ENCODE data around the gene ZMIZ2.
A peak's percentile ranks its signal among the peaks of the same experiment; 100 is the strongest.
"Not testable (repeated sequence)": the region's sequence is repeated elsewhere in the genome, so short reads cannot be mapped to it uniquely, and the experiment has no call there.

Gene ZMIZ2

GRCh38 chr7:44748045-44748947 lies at the start of gene ZMIZ2:
ZMIZ2 (plus strand) TSS chr7:44748847; CDS start chr7:44756250, 7,403 bp downstream.
- DNase-seq, result peak; percentile 53 to 69

GRCh38 chr7:44699598-44699997 lies 49.0 kb upstream of the ZMIZ2 start:
- not testable (repeated sequence) for DNase-seq

GRCh38 chr7:44700322-44700721 lies 48.3 kb upstream of the ZMIZ2 start:
- DNase-seq, result no peak

GRCh38 chr7:44703391-44703790 lies 45.3 kb upstream of the ZMIZ2 start:
- DNase-seq, result not testable (repeated sequence)

GRCh38 chr7:44703921-44704320 lies 44.7 kb upstream of the ZMIZ2 start:
- no peak for DNase-seq

- no peak for DNase-seq
These were observed 43.2 kb upstream of the ZMIZ2 start for GRCh38 chr7:44705434-44705833.

GRCh38 chr7:44706788-44707557 lies 41.7 kb upstream of the ZMIZ2 start:
- no peak for DNase-seq

GRCh38 chr7:44707558-44708230 lies 41.0 kb upstream of the ZMIZ2 start:
- DNase-seq, result no peak

GRCh38 chr7:44709011-44709915 lies 39.4 kb upstream of the ZMIZ2 start:
- no peak for DNase-seq

- no peak for DNase-seq
These were observed 38.6 kb upstream of the ZMIZ2 start for GRCh38 chr7:44709945-44710596.

GRCh38 chr7:44711528-44711927 lies 37.1 kb upstream of the ZMIZ2 start:
- no peak for DNase-seq

- DNase-seq, result no peak
These were observed 36.6 kb upstream of the ZMIZ2 start for GRCh38 chr7:44712012-44712411.

- no peak for DNase-seq
These were observed 35.5 kb upstream of the ZMIZ2 start for GRCh38 chr7:44713141-44713540.

- DNase-seq, result no peak
These were observed 34.8 kb upstream of the ZMIZ2 start for GRCh38 chr7:44713680-44714335.

- no peak for DNase-seq
These were observed 32.4 kb upstream of the ZMIZ2 start for GRCh38 chr7:44716205-44716604.

GRCh38 chr7:44720301-44720700 lies 28.3 kb upstream of the ZMIZ2 start:
- no peak for DNase-seq

- DNase-seq, result no peak
These were observed 24.4 kb upstream of the ZMIZ2 start for GRCh38 chr7:44724276-44724675.

GRCh38 chr7:44726250-44726649 lies 22.4 kb upstream of the ZMIZ2 start:
- not testable (repeated sequence) for DNase-seq

GRCh38 chr7:44727158-44727936 lies 21.3 kb upstream of the ZMIZ2 start:
- DNase-seq, result no peak

GRCh38 chr7:44727937-44728262 lies 20.7 kb upstream of the ZMIZ2 start:
- no peak for DNase-seq

Data from cerebellar nuclear complex (tissue), 1 donor.